Measurements from ENCODE around the gene ITFG1. TPM values are rescaled to one million over a fixed set of nuclear protein-coding genes. Genes with fewer than 3 reads are reported as not detected.

Gene ITFG1
- polyA plus RNA-seq, 3 donors: 28.9 to 62.5 (median 35.3) TPM

DNA sequence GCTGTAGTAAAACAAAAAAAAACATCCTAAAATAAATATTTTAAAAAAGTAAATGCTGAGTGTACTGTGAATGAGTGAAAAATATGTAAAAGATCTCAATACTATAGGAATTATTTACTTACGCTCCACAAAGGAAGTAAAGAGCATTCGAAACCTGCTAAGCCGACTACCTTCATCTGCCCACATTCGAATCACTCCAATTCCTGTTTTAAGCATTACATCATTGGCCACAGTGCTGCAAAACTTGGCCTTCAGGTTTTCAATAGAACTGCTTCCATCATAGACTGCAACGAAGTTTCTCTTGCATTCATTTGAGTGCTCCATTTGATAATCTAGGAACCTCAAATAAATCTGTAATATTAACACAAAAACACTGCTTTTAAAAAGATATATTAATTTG, 351.5 kb downstream of the ITFG1 start:
- TF ChIP-seq, protein P1, sequence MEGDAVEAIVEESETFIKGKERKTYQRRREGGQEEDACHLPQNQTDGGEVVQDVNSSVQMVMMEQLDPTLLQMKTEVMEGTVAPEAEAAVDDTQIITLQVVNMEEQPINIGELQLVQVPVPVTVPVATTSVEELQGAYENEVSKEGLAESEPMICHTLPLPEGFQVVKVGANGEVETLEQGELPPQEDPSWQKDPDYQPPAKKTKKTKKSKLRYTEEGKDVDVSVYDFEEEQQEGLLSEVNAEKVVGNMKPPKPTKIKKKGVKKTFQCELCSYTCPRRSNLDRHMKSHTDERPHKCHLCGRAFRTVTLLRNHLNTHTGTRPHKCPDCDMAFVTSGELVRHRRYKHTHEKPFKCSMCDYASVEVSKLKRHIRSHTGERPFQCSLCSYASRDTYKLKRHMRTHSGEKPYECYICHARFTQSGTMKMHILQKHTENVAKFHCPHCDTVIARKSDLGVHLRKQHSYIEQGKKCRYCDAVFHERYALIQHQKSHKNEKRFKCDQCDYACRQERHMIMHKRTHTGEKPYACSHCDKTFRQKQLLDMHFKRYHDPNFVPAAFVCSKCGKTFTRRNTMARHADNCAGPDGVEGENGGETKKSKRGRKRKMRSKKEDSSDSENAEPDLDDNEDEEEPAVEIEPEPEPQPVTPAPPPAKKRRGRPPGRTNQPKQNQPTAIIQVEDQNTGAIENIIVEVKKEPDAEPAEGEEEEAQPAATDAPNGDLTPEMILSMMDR (IDR thresholded peaks at IDR 0.05): no peak
- Mint-ChIP-seq H3K36me3 (peaks cover 18 to 23% of the 10 kb centered on the region in 2 donors), H3K9me3 (no peaks in the 10 kb centered on the region), H3K4me3 (no peak overlapping the region), H3K4me1 (peaks cover 33% of the 10 kb centered on the region), H3K27ac (no peak overlapping the region), H3K27me3 (ENCODE audit: low read depth in 3 of 3) (no peaks in the 10 kb centered on the region)
- Histone ChIP-seq H3K27ac (ENCODE audit: low read depth in 1 of 2, low read length in 2 of 2) (no peak overlapping the region), H3K9ac (ENCODE audit: insufficient read depth, low read length, poor library complexity, severe bottlenecking) (no peak overlapping the region), H3K4me1 (ENCODE audit: control insufficient read depth in 1 of 2, insufficient read depth in 2 of 2, low read length in 2 of 2) (peaks cover 3 to 21% of the 10 kb centered on the region in 2 donors), H3K4me3 (replicated peaks in 1 of 3; ENCODE audit: low read depth in 2 of 3, low read length in 3 of 3) (no peak overlapping the region), H2AFZ (ENCODE audit: insufficient read depth, low read depth, low read length, poor library complexity, severe bottlenecking) (no peak overlapping the region), H4K20me1 (ENCODE audit: insufficient read depth, low read length) (no peaks in the 10 kb centered on the region), H3K27me3 (ENCODE audit: control insufficient read depth in 2 of 2, insufficient read depth in 2 of 2, low read length in 2 of 2) (no peaks in the 10 kb centered on the region), H3K4me2 (replicated peaks; ENCODE audit: extremely low read depth, low read length, poor library complexity, severe bottlenecking) (no peak overlapping the region), H3K9me3 (replicated peaks in 1 of 2; ENCODE audit: control insufficient read depth in 1 of 2, insufficient read depth in 1 of 2, low read length in 2 of 2) (no peaks in the 10 kb centered on the region), H3K79me2 (ENCODE audit: insufficient read depth, low read length) (no peaks in the 10 kb centered on the region), H3K36me3 (replicated peaks in 1 of 2; ENCODE audit: control insufficient read depth in 1 of 2, insufficient read depth in 2 of 2, low read length in 2 of 2) (peaks cover 0 to 15% of the 10 kb centered on the region in 2 donors)
- DNase-seq: peak; percentile 18 to 24 (median 21)
- intact Hi-C loops (cut with micrococcal nuclease): no loop called here
- WGBS (ENCODE audit: insufficient coverage): 14% methylated on average over 4 of the region's 5 CpGs

Small RNA genes within 50 kb of the gene (small RNA-seq; reads per million reads assigned to genes)
- not detected for gene RF00019 (ENCODE audit: insufficient read length, low read depth)
- not detected for gene RNA5SP425 (ENCODE audit: insufficient read length, low read depth)

Other genes starting within 250 kb of the ITFG1 start
- gene PHKB, start 268 bp upstream of the ITFG1 start, polyA plus RNA-seq: 10 to 100 TPM; 49.8 to 53.1 (median 50.8) TPM

Measured in CD14-positive monocyte (primary cell).